ENCODE results near the gene CAMK1G.

DNA sequence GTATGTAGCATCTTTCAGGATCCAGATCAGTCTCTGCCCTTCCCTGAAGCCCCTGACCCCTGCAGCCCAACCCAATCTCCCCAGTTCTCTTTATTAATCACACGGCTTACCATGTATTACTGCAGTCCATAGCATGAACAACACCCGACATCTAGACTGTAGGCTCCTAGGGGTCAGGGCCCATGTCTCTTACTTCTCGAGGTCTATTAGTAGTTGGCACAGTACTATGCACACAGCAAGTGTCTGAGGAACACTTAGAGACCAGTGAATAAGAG, 27.1 kb downstream of the CAMK1G start:
- TF ChIP-seq, protein P1, sequence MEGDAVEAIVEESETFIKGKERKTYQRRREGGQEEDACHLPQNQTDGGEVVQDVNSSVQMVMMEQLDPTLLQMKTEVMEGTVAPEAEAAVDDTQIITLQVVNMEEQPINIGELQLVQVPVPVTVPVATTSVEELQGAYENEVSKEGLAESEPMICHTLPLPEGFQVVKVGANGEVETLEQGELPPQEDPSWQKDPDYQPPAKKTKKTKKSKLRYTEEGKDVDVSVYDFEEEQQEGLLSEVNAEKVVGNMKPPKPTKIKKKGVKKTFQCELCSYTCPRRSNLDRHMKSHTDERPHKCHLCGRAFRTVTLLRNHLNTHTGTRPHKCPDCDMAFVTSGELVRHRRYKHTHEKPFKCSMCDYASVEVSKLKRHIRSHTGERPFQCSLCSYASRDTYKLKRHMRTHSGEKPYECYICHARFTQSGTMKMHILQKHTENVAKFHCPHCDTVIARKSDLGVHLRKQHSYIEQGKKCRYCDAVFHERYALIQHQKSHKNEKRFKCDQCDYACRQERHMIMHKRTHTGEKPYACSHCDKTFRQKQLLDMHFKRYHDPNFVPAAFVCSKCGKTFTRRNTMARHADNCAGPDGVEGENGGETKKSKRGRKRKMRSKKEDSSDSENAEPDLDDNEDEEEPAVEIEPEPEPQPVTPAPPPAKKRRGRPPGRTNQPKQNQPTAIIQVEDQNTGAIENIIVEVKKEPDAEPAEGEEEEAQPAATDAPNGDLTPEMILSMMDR (conservative IDR thresholded peaks at IDR 0.05; ENCODE audit: low read depth, low read length): no peak
- TF ChIP-seq, protein P2, sequence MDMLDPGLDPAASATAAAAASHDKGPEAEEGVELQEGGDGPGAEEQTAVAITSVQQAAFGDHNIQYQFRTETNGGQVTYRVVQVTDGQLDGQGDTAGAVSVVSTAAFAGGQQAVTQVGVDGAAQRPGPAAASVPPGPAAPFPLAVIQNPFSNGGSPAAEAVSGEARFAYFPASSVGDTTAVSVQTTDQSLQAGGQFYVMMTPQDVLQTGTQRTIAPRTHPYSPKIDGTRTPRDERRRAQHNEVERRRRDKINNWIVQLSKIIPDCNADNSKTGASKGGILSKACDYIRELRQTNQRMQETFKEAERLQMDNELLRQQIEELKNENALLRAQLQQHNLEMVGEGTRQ (IDR thresholded peaks at IDR 0.05; ENCODE audit: low read depth, low read length): no peak
- TF ChIP-seq MAZ (IDR thresholded peaks at IDR 0.05; ENCODE audit: borderline replicate concordance, low read depth, low read length) (no peak), RCOR1 (IDR thresholded peaks at IDR 0.05; ENCODE audit: insufficient replicate concordance, low read length) (no peak)
- TF ChIP-seq, protein P3, sequence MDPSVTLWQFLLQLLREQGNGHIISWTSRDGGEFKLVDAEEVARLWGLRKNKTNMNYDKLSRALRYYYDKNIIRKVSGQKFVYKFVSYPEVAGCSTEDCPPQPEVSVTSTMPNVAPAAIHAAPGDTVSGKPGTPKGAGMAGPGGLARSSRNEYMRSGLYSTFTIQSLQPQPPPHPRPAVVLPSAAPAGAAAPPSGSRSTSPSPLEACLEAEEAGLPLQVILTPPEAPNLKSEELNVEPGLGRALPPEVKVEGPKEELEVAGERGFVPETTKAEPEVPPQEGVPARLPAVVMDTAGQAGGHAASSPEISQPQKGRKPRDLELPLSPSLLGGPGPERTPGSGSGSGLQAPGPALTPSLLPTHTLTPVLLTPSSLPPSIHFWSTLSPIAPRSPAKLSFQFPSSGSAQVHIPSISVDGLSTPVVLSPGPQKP (IDR thresholded peaks at IDR 0.05; ENCODE audit: borderline replicate concordance, low read depth, low read length): no peak

All from IMR-90 (cell line).